NCI-H774 (cell line): ENCODE data around the gene HDAC7.

ENCODE experiments used
- DNase-seq: peaks from one replicate; lab custom pipeline; 2025; lab: John Stamatoyannopoulos, UW

Gene HDAC7

GRCh38 chr12:47791874-47792273 lies 27.8 kb downstream of the HDAC7 start:
- DNase-seq = no peak

- no peak for DNase-seq
Measured at GRCh38 chr12:47791351-47791746, 28.4 kb downstream of the HDAC7 start.

- DNase-seq = no peak
Measured at GRCh38 chr12:47790676-47791350, 28.9 kb downstream of the HDAC7 start.

- DNase-seq = no peak
Measured at GRCh38 chr12:47789712-47790489, 29.8 kb downstream of the HDAC7 start.

- no peak for DNase-seq
Measured at GRCh38 chr12:47789141-47789540, 30.6 kb downstream of the HDAC7 start.

GRCh38 chr12:47787596-47788319 lies 31.9 kb downstream of the HDAC7 start:
- no peak for DNase-seq

- DNase-seq = no peak
Measured at GRCh38 chr12:47786662-47787280, 32.9 kb downstream of the HDAC7 start.

GRCh38 chr12:47785887-47786661 lies 33.6 kb downstream of the HDAC7 start:
- DNase-seq = no peak

- no peak for DNase-seq
Measured at GRCh38 chr12:47785036-47785886, 34.4 kb downstream of the HDAC7 start.

GRCh38 chr12:47783821-47784819 lies 35.6 kb downstream of the HDAC7 start:
- DNase-seq = no peak

GRCh38 chr12:47783024-47783755 lies 36.5 kb downstream of the HDAC7 start:
- no peak for DNase-seq

- DNase-seq = no peak
Measured at GRCh38 chr12:47782372-47782770, 37.3 kb downstream of the HDAC7 start.

GRCh38 chr12:47781479-47782371 lies 38.0 kb downstream of the HDAC7 start:
- DNase-seq = no peak

- no peak for DNase-seq
Measured at GRCh38 chr12:47779943-47780504, 39.7 kb downstream of the HDAC7 start.

GRCh38 chr12:47779301-47779942 lies 40.3 kb downstream of the HDAC7 start:
- DNase-seq = peak; percentile 77

GRCh38 chr12:47778881-47779280 lies 40.8 kb downstream of the HDAC7 start:
- no peak for DNase-seq
